CD4-positive, CD25-positive, alpha-beta regulatory T cell (primary cell): Measurements from ENCODE around the gene OGDH. TPM values are rescaled to one million over a fixed set of nuclear protein-coding genes. Genes with fewer than 3 reads are reported as not detected.

Experiments
- ATAC-seq, 2 donors: fragments of 150-1000 bp; cut with Tn5 transposase; one replicate each; pipeline ENCODE4 v1.10.0; 2021; ENCODE audit warnings: low read depth in 2 of 2, moderate number of reproducible peaks in 2 of 2, moderate library complexity in 1 of 2
- DNase-seq, 3 donors: peaks; one replicate each; pipeline versions ENCODE4 v3.0.0 to v3.0.0-alpha.2; 2012 to 2022; ENCODE audit warnings: mixed read lengths in 1 of 3
- H3K27ac ChIP-seq: one replicate; pipeline ENCODE4 v1.7.0; 2013; ENCODE audit warnings: mild to moderate bottlenecking, low read length; ENCODE audit not compliant: insufficient read depth, poor library complexity, severe bottlenecking
- H3K27me3 ChIP-seq: one replicate; pipeline ENCODE4 v1.7.0; 2013; ENCODE audit warnings: low read length; ENCODE audit not compliant: control insufficient read depth, insufficient read depth
- H3K36me3 ChIP-seq: one replicate; pipeline ENCODE4 v1.7.0; 2013; ENCODE audit warnings: mild to moderate bottlenecking, low read length, moderate library complexity; ENCODE audit not compliant: control insufficient read depth, insufficient read depth
- H3K4me1 ChIP-seq: 2 replicates; pipeline ENCODE4 v1.7.0; 2013; ENCODE audit warnings: mild to moderate bottlenecking, low read length; ENCODE audit not compliant: insufficient read depth, control insufficient read depth, poor library complexity, severe bottlenecking
- H3K4me3 ChIP-seq: one replicate; pipeline ENCODE4 v1.7.0; 2013; ENCODE audit warnings: low read depth, mild to moderate bottlenecking, low read length, moderate library complexity
- H3K9me3 ChIP-seq, 2 experiments: 1 replicate in 1 of 2; 2 replicates in 1 of 2; pipeline ENCODE4 v1.7.0; 2013; ENCODE audit warnings: low read length in 2 of 2, mild to moderate bottlenecking in 1 of 2, moderate library complexity in 1 of 2; ENCODE audit not compliant: control insufficient read depth in 2 of 2
- H3K27ac Mint-ChIP-seq, 3 donors: one replicate each; pipeline ENCODE4 v1.8.0; 2020 to 2022; ENCODE audit warnings: mild to moderate bottlenecking in 3 of 3, mixed read lengths in 3 of 3, moderate library complexity in 2 of 3
- H3K27me3 Mint-ChIP-seq: one replicate; pipeline ENCODE4 v1.8.0; 2022; ENCODE audit warnings: mild to moderate bottlenecking, mixed read lengths
- H3K36me3 Mint-ChIP-seq: one replicate; pipeline ENCODE4 v1.8.0; 2020; ENCODE audit warnings: mixed read lengths
- H3K4me1 Mint-ChIP-seq, 4 donors: one replicate each; pipeline ENCODE4 v1.8.0; 2020 to 2022; ENCODE audit warnings: mixed read lengths in 4 of 4, mild to moderate bottlenecking in 1 of 4
- H3K4me3 Mint-ChIP-seq, 4 donors: one replicate each; pipeline ENCODE4 v1.8.0; 2020 to 2022; ENCODE audit warnings: mild to moderate bottlenecking in 4 of 4, mixed read lengths in 4 of 4, moderate library complexity in 3 of 4
- H3K9me3 Mint-ChIP-seq, 7 donors: one replicate each; pipeline ENCODE4 v1.8.0; 2020 to 2022; ENCODE audit warnings: mixed read lengths in 7 of 7, mild to moderate bottlenecking in 3 of 7, moderate library complexity in 2 of 7
- polyA plus RNA-seq, 4 donors: library from polyadenylated mRNA; unstranded; fragments of 300-500 nt; fragmentation: Illumina TruSeq; gene quantifications; one replicate each; pipeline ENCODE4 v1.2.3, GENCODE V29; 2021
- total RNA-seq: library from RNA; stranded (reverse); gene quantifications from one replicate; pipeline ENCODE4 v1.2.3, GENCODE V29; 2022

The OGDH gene
- total and polyA plus RNA-seq, 5 donors from 2014 or later, result 56.4 to 157 (median 88.0) TPM

- no peak overlapping the region for H3K27ac ChIP-seq
- no peaks in the 10 kb centered on the region for H3K27me3 ChIP-seq
- H3K4me3 ChIP-seq, result no peak overlapping the region
- Mint-ChIP-seq H3K4me3 (no peak overlapping the region), H3K9me3 (no peaks in the 10 kb centered on the region), H3K27me3 (no peaks in the 10 kb centered on the region), H3K4me1 (peaks cover 10 to 15% (median 13%) of the 10 kb centered on the region in 4 donors), H3K27ac (peak overlapping the region; percentile 74 to 77 (median 76)), H3K36me3 (peaks cover 38% of the 10 kb centered on the region)
- DNase-seq, result no peak
- no peak for ATAC-seq
- H3K9me3 ChIP-seq, result no peaks in the 10 kb centered on the region
- no peaks in the 10 kb centered on the region for H3K4me1 ChIP-seq
- H3K36me3 ChIP-seq, result peaks cover 78% of the 10 kb centered on the region
Measured at GRCh38 chr7:44671069-44671468, 64.6 kb downstream of the OGDH start.

GRCh38 chr7:44673324-44673723 is 66.9 kb downstream of the OGDH start:
- H3K4me1 Mint-ChIP-seq, result peaks cover 2 to 9% (median 6%) of the 10 kb centered on the region in 4 donors
- Histone ChIP-seq H3K4me1 (no peaks in the 10 kb centered on the region), H3K9me3 (no peaks in the 10 kb centered on the region), H3K27ac (no peak overlapping the region), H3K27me3 (no peaks in the 10 kb centered on the region), H3K36me3 (peaks cover 72% of the 10 kb centered on the region), H3K4me3 (no peak overlapping the region)
- ATAC-seq, result no peak
- DNase-seq, result no peak
- H3K36me3 Mint-ChIP-seq, result peaks cover 45% of the 10 kb centered on the region
- no peaks in the 10 kb centered on the region for H3K9me3 Mint-ChIP-seq
- H3K27me3 Mint-ChIP-seq, result no peaks in the 10 kb centered on the region
- no peak overlapping the region for H3K4me3 Mint-ChIP-seq
- H3K27ac Mint-ChIP-seq, result peak overlapping the region in 1 of 3 donors; percentile 73

DNA sequence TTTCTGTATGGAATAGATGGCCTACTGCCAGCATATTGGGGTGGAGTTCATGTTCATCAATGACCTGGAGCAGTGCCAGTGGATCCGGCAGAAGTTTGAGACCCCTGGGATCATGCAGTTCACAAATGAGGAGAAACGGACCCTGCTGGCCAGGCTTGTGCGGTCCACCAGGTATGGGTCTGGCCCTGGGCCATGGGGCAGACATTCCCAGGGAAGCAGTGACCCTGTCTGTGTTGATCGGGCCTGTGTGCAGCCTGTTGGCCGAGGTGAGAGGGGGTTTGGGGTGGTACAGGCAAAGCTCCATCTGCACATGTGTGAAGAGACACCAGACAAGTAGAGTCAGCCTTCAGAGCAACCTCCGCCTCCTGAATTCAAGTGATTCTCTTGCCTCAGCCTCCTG is 67.3 kb downstream of the OGDH start:
- H3K36me3 Mint-ChIP-seq, result peaks cover 45% of the 10 kb centered on the region
- H3K4me3 ChIP-seq, result no peak overlapping the region
- no peaks in the 10 kb centered on the region for H3K27me3 ChIP-seq
- no peak overlapping the region for H3K27ac ChIP-seq
- H3K9me3 ChIP-seq, result no peaks in the 10 kb centered on the region
- H3K27ac Mint-ChIP-seq, result no peak overlapping the region
- H3K36me3 ChIP-seq, result peaks cover 72% of the 10 kb centered on the region
- peaks cover under 1 to 9% (median 5%) of the 10 kb centered on the region in 4 donors for H3K4me1 Mint-ChIP-seq
- no peaks in the 10 kb centered on the region for H3K27me3 Mint-ChIP-seq
- H3K4me3 Mint-ChIP-seq, result no peak overlapping the region
- H3K4me1 ChIP-seq, result no peaks in the 10 kb centered on the region
- no peak for DNase-seq
- ATAC-seq, result no peak
- no peaks in the 10 kb centered on the region for H3K9me3 Mint-ChIP-seq

GRCh38 chr7:44674381-44674780 is 68.0 kb downstream of the OGDH start:
- peaks cover 72% of the 10 kb centered on the region for H3K36me3 ChIP-seq

DNA sequence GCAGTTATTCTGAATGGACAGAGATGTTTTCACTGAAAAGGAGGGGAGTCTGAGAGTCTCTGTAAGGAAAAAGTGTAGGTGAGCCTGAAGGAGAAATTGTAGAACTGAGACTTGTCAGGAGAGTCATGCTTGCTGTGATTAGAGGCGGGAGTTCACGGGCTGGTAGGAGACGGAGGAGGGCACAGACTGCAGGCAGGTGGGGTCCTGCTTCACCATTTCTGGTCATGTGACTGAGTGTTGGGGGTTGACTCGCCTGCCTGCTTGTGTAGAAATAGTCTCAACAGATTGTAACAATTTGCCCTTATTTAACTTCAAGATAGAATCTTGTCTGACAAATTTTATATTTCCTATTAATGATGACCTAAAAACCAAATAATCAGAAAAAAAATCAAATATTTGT is 70.3 kb downstream of the OGDH start:
- Mint-ChIP-seq H3K4me1 (peaks cover 0 to 4% (median 0%) of the 10 kb centered on the region in 4 donors), H3K27ac (no peak overlapping the region), H3K9me3 (no peaks in the 10 kb centered on the region), H3K27me3 (no peaks in the 10 kb centered on the region), H3K4me3 (no peak overlapping the region), H3K36me3 (peaks cover 56% of the 10 kb centered on the region)
- Histone ChIP-seq H3K27me3 (no peaks in the 10 kb centered on the region), H3K4me1 (no peaks in the 10 kb centered on the region), H3K27ac (no peak overlapping the region), H3K9me3 (no peaks in the 10 kb centered on the region), H3K4me3 (no peak overlapping the region), H3K36me3 (peaks cover 78% of the 10 kb centered on the region)
- ATAC-seq (no peak), DNase-seq (no peak)

More at GRCh38 chr7:44674381-44674780, 68.0 kb downstream of the OGDH start:
- Histone ChIP-seq H3K4me3 (no peak overlapping the region), H3K9me3 (no peaks in the 10 kb centered on the region), H3K27me3 (no peaks in the 10 kb centered on the region), H3K4me1 (no peaks in the 10 kb centered on the region), H3K27ac (no peak overlapping the region)
- H3K36me3 Mint-ChIP-seq, result peaks cover 47% of the 10 kb centered on the region
- DNase-seq (no peak), ATAC-seq (no peak)
- no peak overlapping the region for H3K4me3 Mint-ChIP-seq
- peaks cover 0 to 9% (median 4%) of the 10 kb centered on the region in 4 donors for H3K4me1 Mint-ChIP-seq
- no peaks in the 10 kb centered on the region for H3K27me3 Mint-ChIP-seq
- H3K9me3 Mint-ChIP-seq, result no peaks in the 10 kb centered on the region
- peak overlapping the region in 2 of 3 donors; percentile 38 to 69 for H3K27ac Mint-ChIP-seq

DNA sequence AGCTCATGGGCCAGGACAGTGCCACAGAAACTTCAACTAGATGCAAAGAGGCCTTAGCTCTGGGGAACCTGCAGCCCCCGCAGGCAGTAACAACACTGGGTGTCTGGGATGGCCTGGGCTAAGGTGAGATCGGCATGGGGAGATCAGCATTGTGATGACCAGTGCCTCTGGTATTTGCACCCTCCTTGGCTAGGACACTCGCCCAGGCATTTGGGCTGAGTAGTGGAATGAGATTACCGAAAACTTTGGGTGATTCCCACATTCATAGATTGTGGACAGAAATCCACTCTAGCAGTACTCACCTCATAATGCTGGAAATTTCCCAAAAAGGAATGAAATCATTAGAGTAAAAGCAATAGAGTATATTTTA is 71.7 kb downstream of the OGDH start:
- ATAC-seq (no peak), DNase-seq (no peak)
- Mint-ChIP-seq H3K36me3 (peaks cover 53% of the 10 kb centered on the region), H3K4me1 (peaks cover 0 to 4% (median 0%) of the 10 kb centered on the region in 4 donors), H3K9me3 (no peaks in the 10 kb centered on the region), H3K4me3 (no peak overlapping the region), H3K27me3 (no peaks in the 10 kb centered on the region), H3K27ac (no peak overlapping the region)
- peaks cover 79% of the 10 kb centered on the region for H3K36me3 ChIP-seq
- H3K4me1 ChIP-seq, result no peaks in the 10 kb centered on the region
- H3K27me3 ChIP-seq, result no peaks in the 10 kb centered on the region
- no peak overlapping the region for H3K4me3 ChIP-seq
- no peaks in the 10 kb centered on the region for H3K9me3 ChIP-seq
- H3K27ac ChIP-seq, result no peak overlapping the region

DNA sequence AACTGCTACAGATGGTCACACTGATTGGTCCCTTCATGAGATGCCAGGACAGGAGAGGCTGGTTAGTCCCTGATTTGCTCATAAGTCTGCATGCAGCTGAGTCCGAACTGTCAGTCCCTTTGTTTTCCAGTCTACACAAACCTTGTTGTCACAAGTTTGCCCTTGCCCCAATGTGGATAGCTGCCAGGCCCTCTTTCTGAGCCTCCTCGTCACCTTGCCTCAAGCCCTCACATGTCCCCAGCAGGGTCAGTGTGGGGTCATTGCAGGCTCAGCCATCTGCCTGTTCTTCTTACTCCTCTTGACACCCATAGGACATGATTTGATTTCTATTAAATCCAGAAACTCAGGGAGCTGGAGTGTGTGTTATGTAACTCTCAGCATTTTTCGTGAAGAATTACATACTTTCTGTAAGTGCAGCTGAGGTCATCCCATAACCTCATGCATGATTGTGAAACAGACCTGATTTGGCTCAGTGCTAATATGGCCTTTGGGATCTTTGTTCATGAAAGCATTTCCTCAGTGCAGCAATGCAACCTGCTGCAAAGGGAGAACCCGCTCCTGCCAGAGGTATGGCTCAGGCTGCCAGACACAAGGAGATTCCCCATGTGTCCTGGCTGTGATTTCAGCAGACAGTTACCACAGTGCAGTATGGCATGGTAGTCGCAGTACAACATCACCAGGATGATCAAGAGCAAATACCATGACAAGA is 72.2 kb downstream of the OGDH start:
- H3K9me3 Mint-ChIP-seq, result no peaks in the 10 kb centered on the region
- no peaks in the 10 kb centered on the region for H3K27me3 ChIP-seq
- DNase-seq (no peak), ATAC-seq (no peak)
- peak overlapping the region in 2 of 3 donors; percentile 35 to 50 for H3K27ac Mint-ChIP-seq
- no peak overlapping the region for H3K27ac ChIP-seq
- peaks cover 79% of the 10 kb centered on the region for H3K36me3 ChIP-seq
- H3K4me3 ChIP-seq, result no peak overlapping the region
- peaks cover 0 to 4% (median 0%) of the 10 kb centered on the region in 4 donors for H3K4me1 Mint-ChIP-seq
- H3K4me1 ChIP-seq, result no peaks in the 10 kb centered on the region
- H3K27me3 Mint-ChIP-seq, result no peaks in the 10 kb centered on the region
- H3K9me3 ChIP-seq, result no peaks in the 10 kb centered on the region
- no peak overlapping the region for H3K4me3 Mint-ChIP-seq
- H3K36me3 Mint-ChIP-seq, result peaks cover 51% of the 10 kb centered on the region

DNA sequence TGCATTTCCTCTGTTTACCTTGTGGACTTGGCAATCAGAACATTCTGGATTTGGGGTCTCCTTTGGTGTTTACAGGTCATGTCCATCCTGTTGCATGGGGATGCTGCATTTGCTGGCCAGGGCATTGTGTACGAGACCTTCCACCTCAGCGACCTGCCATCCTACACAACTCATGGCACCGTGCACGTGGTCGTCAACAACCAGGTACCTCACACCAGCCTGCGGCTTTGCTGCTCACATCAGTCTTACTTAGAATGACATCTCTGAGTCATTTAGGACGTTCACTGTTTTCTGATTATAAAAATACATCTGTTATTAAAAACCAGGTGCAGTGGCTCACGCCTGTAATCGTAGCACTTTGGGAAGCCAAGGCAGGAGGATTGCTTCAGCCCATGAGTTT is 75.2 kb downstream of the OGDH start:
- H3K27ac Mint-ChIP-seq, result no peak overlapping the region
- ATAC-seq, result no peak
- H3K36me3 Mint-ChIP-seq, result peaks cover 47% of the 10 kb centered on the region

More for the DNA sequence above, 75.2 kb downstream of the OGDH start:
- Histone ChIP-seq H3K36me3 (peaks cover 72% of the 10 kb centered on the region), H3K9me3 (no peaks in the 10 kb centered on the region), H3K27ac (no peak overlapping the region), H3K4me3 (no peak overlapping the region), H3K4me1 (no peaks in the 10 kb centered on the region), H3K27me3 (no peaks in the 10 kb centered on the region)
- H3K9me3 Mint-ChIP-seq, result no peaks in the 10 kb centered on the region
- H3K4me3 Mint-ChIP-seq, result no peak overlapping the region
- no peaks in the 10 kb centered on the region for H3K27me3 Mint-ChIP-seq
- H3K4me1 Mint-ChIP-seq, result peaks cover 0 to 7% (median 4%) of the 10 kb centered on the region in 4 donors
- no peak for DNase-seq
